ENCODE measurements around the gene OMA1.

The OMA1 gene

GRCh38 chr1:58524353-58524945, 22.1 kb downstream of the OMA1 start:
- H3K4me3 ChIP-seq (ENCODE audit: severe bottlenecking) = no peak overlapping the region
- H3K36me3 ChIP-seq (ENCODE audit: low read depth) = peaks cover 9% of the 10 kb centered on the region
- no peaks in the 10 kb centered on the region for H3K4me1 ChIP-seq (ENCODE audit: insufficient read depth, poor library complexity, severe bottlenecking)
- no peaks in the 10 kb centered on the region for H3K9me3 ChIP-seq (ENCODE audit: severe bottlenecking)
- ATAC-seq (ENCODE audit: low read depth) (no peak), DNase-seq (ENCODE audit: low spot score) (no peak)
- H3K27ac ChIP-seq (ENCODE audit: poor library complexity, severe bottlenecking) = no peak overlapping the region
- no peak for TF ChIP-seq CTCF (IDR thresholded peaks at IDR 0.05; ENCODE audit: poor library complexity, severe bottlenecking)
- H3K27me3 ChIP-seq (ENCODE audit: insufficient read depth, poor library complexity, severe bottlenecking) = no peaks in the 10 kb centered on the region

DNA sequence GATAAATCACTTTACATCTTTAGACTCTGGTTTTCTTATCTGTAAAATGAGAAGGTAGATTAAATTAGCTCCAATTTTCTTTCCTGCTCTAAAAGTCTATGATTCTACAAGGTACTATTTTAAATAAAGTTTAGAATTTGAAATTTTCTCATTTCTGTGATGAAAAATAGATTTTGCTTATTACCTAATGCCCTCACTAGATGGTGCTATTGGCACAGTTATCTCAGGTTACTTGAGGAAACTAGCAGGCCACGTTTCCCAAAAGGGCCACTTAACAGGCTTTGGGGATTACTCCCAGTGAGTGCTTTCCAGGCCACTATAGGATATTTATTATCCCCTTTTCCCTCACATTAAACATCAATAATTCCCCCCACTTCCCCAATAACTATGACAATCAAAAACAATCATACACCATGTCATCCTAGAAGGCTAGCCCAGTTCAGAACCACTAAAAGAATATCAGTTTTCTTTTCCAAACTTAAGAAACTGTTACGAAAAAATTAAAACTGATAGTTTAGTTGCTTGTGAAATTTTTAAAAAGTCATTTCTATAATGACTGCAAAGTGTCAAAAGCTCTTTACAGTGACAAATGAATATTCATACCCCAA, 30.6 kb downstream of the OMA1 start:
- Histone ChIP-seq H3K27me3 (ENCODE audit: insufficient read depth, poor library complexity, severe bottlenecking) (no peaks in the 10 kb centered on the region), H3K9me3 (ENCODE audit: severe bottlenecking) (no peaks in the 10 kb centered on the region), H3K36me3 (ENCODE audit: low read depth) (peaks cover 17% of the 10 kb centered on the region), H3K4me3 (ENCODE audit: severe bottlenecking) (no peak overlapping the region), H3K4me1 (ENCODE audit: insufficient read depth, poor library complexity, severe bottlenecking) (no peaks in the 10 kb centered on the region), H3K27ac (ENCODE audit: poor library complexity, severe bottlenecking) (no peak overlapping the region)
- ATAC-seq (ENCODE audit: low read depth) (0 out of 3 replicates have a peak, but pooled peaks have one; percentile 56), DNase-seq (ENCODE audit: low spot score) (no peak)
- peak; percentile 82 for TF ChIP-seq CTCF (IDR thresholded peaks at IDR 0.05; ENCODE audit: poor library complexity, severe bottlenecking)

GRCh38 chr1:58513956-58514355, 32.6 kb downstream of the OMA1 start:
- Histone ChIP-seq H3K4me1 (ENCODE audit: insufficient read depth, poor library complexity, severe bottlenecking) (no peaks in the 10 kb centered on the region), H3K27ac (ENCODE audit: poor library complexity, severe bottlenecking) (no peak overlapping the region), H3K4me3 (ENCODE audit: severe bottlenecking) (no peak overlapping the region), H3K36me3 (ENCODE audit: low read depth) (peaks cover 17% of the 10 kb centered on the region), H3K9me3 (ENCODE audit: severe bottlenecking) (no peaks in the 10 kb centered on the region), H3K27me3 (ENCODE audit: insufficient read depth, poor library complexity, severe bottlenecking) (no peaks in the 10 kb centered on the region)
- TF ChIP-seq CTCF (IDR thresholded peaks at IDR 0.05; ENCODE audit: poor library complexity, severe bottlenecking) = no peak
- DNase-seq (ENCODE audit: low spot score) (no peak), ATAC-seq (ENCODE audit: low read depth) (no peak)

DNA sequence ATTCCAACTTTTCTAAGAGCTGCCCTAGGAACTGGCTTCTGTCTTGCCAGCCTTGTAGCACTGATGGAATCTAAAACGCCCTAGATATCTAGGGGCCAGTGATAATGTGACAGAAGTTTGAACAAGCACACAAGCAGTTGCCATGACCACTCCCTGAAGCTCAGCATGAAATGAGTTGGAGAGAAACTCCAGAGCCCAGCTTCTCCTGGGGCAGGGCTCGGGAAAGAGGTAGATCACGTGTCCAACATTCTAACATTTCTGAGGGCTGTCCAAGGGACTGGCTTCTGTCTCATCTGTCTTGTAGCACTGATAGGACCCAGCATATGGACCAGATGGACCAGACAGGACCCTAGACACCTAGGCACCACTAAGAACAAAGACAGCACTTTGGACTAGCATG, 37.9 kb downstream of the OMA1 start:
- Histone ChIP-seq H3K27me3 (ENCODE audit: insufficient read depth, poor library complexity, severe bottlenecking) (no peaks in the 10 kb centered on the region), H3K27ac (ENCODE audit: poor library complexity, severe bottlenecking) (no peak overlapping the region), H3K4me3 (ENCODE audit: severe bottlenecking) (no peak overlapping the region), H3K4me1 (ENCODE audit: insufficient read depth, poor library complexity, severe bottlenecking) (no peaks in the 10 kb centered on the region), H3K9me3 (ENCODE audit: severe bottlenecking) (no peaks in the 10 kb centered on the region), H3K36me3 (ENCODE audit: low read depth) (peaks cover 13% of the 10 kb centered on the region)
- ATAC-seq (ENCODE audit: low read depth) = no peak
- DNase-seq (ENCODE audit: low spot score) = no peak
- no peak for TF ChIP-seq CTCF (IDR thresholded peaks at IDR 0.05; ENCODE audit: poor library complexity, severe bottlenecking)

GRCh38 chr1:58505286-58505685, 41.2 kb downstream of the OMA1 start:
- no peak for TF ChIP-seq CTCF (IDR thresholded peaks at IDR 0.05; ENCODE audit: poor library complexity, severe bottlenecking)
- Histone ChIP-seq H3K4me3 (ENCODE audit: severe bottlenecking) (no peak overlapping the region), H3K4me1 (ENCODE audit: insufficient read depth, poor library complexity, severe bottlenecking) (no peaks in the 10 kb centered on the region), H3K27me3 (ENCODE audit: insufficient read depth, poor library complexity, severe bottlenecking) (no peaks in the 10 kb centered on the region), H3K36me3 (ENCODE audit: low read depth) (peaks cover 9% of the 10 kb centered on the region), H3K9me3 (ENCODE audit: severe bottlenecking) (no peaks in the 10 kb centered on the region), H3K27ac (ENCODE audit: poor library complexity, severe bottlenecking) (no peak overlapping the region)
- no peak for ATAC-seq (ENCODE audit: low read depth)
- DNase-seq (ENCODE audit: low spot score) = no peak

All from RWPE2 (cell line).